HUDEP-2 (cell line): Measurements from ENCODE around the gene ATP13A4.

Experiments
- DNase-seq, 76 experiments: peaks; one replicate each; lab custom pipeline; 2025; ENCODE audit not compliant: unreplicated experiment in 76 of 76; lab: John Stamatoyannopoulos, UW

The ATP13A4 gene

GRCh38 chr3:193416629-193417028 lies 138.1 kb downstream of the ATP13A4 start:
- DNase-seq = no peak

- no peak for DNase-seq
Measured at GRCh38 chr3:193407688-193408087, 147.0 kb downstream of the ATP13A4 start.

GRCh38 chr3:193407112-193407511 lies 147.6 kb downstream of the ATP13A4 start:
- DNase-seq = no peak

GRCh38 chr3:193403307-193403706 lies 151.4 kb downstream of the ATP13A4 start:
- DNase-seq = no peak

GRCh38 chr3:193400304-193400703 lies 154.4 kb downstream of the ATP13A4 start:
- DNase-seq = no peak

- no peak for DNase-seq
Measured at GRCh38 chr3:193396451-193397244, 158.0 kb downstream of the ATP13A4 start.

GRCh38 chr3:193391902-193392301 lies 162.8 kb downstream of the ATP13A4 start:
- DNase-seq = no peak

GRCh38 chr3:193389335-193389734 lies 165.4 kb downstream of the ATP13A4 start:
- DNase-seq = no peak

GRCh38 chr3:193388361-193388760 lies 166.3 kb downstream of the ATP13A4 start:
- no peak for DNase-seq

- no peak for DNase-seq
Measured at GRCh38 chr3:193387596-193387995, 167.1 kb downstream of the ATP13A4 start.

- no peak for DNase-seq
Measured at GRCh38 chr3:193378706-193379105, 176.0 kb downstream of the ATP13A4 start, which contains the start of gene ATP13A5. Gene ATP13A5 (minus strand): TSS chr3:193378753. CDS start chr3:193378725, 28 bp downstream.

- DNase-seq = no peak
Measured at GRCh38 chr3:193377591-193377990, 177.1 kb downstream of the ATP13A4 start.

- no peak for DNase-seq
Measured at GRCh38 chr3:193375614-193376013, 179.1 kb downstream of the ATP13A4 start.

GRCh38 chr3:193372783-193373182 lies 181.9 kb downstream of the ATP13A4 start:
- DNase-seq = no peak

GRCh38 chr3:193367868-193368267 lies 186.8 kb downstream of the ATP13A4 start:
- no peak for DNase-seq

GRCh38 chr3:193357291-193357690 lies 197.4 kb downstream of the ATP13A4 start:
- DNase-seq = no peak

- no peak for DNase-seq
Measured at GRCh38 chr3:193354423-193354822, 200.3 kb downstream of the ATP13A4 start.
